Measurements from ENCODE around the gene CYP4F22.

DNA sequence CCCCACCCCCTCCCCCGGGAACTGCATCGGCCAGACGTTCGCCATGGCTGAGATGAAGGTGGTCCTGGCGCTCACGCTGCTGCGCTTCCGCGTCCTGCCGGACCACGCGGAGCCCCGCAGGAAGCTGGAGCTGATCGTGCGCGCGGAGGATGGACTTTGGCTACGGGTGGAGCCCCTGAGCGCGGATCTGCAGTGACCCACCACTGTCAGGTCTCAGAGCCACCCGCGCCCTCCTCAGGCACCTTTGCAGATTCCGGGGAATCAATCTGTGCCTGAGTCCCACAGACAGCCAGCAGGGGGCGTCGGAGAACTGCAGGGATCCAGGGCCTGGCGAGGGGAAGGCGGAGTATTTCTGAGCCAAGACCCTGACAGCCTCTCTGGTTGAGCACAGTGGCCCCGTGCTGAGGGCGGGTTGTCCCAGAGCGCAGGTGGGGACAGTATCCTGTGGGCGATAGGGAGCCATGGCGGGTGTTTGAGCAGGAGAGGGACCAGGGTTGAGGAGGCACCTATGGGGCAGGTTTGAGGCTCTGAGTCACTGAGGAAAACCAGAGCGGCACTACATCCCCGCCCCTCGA, 76.3 kb downstream of the CYP4F22 start:
- no peak for TF ChIP-seq EZH2 (IDR thresholded peaks at IDR 0.05; ENCODE audit: borderline replicate concordance, low read length)
- TF ChIP-seq, protein P1, sequence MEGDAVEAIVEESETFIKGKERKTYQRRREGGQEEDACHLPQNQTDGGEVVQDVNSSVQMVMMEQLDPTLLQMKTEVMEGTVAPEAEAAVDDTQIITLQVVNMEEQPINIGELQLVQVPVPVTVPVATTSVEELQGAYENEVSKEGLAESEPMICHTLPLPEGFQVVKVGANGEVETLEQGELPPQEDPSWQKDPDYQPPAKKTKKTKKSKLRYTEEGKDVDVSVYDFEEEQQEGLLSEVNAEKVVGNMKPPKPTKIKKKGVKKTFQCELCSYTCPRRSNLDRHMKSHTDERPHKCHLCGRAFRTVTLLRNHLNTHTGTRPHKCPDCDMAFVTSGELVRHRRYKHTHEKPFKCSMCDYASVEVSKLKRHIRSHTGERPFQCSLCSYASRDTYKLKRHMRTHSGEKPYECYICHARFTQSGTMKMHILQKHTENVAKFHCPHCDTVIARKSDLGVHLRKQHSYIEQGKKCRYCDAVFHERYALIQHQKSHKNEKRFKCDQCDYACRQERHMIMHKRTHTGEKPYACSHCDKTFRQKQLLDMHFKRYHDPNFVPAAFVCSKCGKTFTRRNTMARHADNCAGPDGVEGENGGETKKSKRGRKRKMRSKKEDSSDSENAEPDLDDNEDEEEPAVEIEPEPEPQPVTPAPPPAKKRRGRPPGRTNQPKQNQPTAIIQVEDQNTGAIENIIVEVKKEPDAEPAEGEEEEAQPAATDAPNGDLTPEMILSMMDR (IDR thresholded peaks at IDR 0.05; ENCODE audit: low read length), result peak; percentile 93
